Ovary (tissue), 9 donors: ENCODE results near the gene LEMD2. TPM values are rescaled to one million over a fixed set of nuclear protein-coding genes. Genes with fewer than 3 reads are reported as not detected.

Experiments used
- DNase-seq, 5 donors: peaks; one replicate each; pipeline ENCODE4 v3.0.0-alpha.2; 2019 to 2020
- H3K27ac ChIP-seq, 2 donors: fragments of 200-600 bp; one replicate each; pipeline versions ENCODE4 v1.5.1 to v1.8.0; 2019 to 2022
- H3K27me3 ChIP-seq: fragments of 200-600 bp; one replicate; pipeline ENCODE4 v1.8.0; 2022
- H3K36me3 ChIP-seq: fragments of 200-600 bp; sonication (generic); one replicate; pipeline ENCODE4 v1.5.1; 2019
- H3K4me1 ChIP-seq: one replicate; pipeline ENCODE4 v1.8.1; 2013; ENCODE audit warnings: mild to moderate bottlenecking, moderate library complexity; ENCODE audit not compliant: insufficient read depth
- H3K4me3 ChIP-seq: fragments of 200-600 bp; sonication (generic); one replicate; pipeline ENCODE4 v1.5.1; 2017
- H3K9me3 ChIP-seq, 2 donors: fragments of 200-600 bp in 1 of 2; sonication (generic) in 1 of 2; one replicate each; pipeline versions ENCODE4 v1.5.1 to v1.8.1; 2013 to 2019; ENCODE audit warnings: mild to moderate bottlenecking in 1 of 2, moderate library complexity in 1 of 2
- EP300 ChIP-seq: sonication (generic); formaldehyde crosslinking; IDR thresholded peaks from one replicate; pipeline ENCODE4 v1.6.1; 2017; ENCODE audit warnings: antibody characterized with exemption
- POLR2A ChIP-seq: fragments of 450-650 bp; IDR thresholded peaks from one replicate; pipeline ENCODE4 v1.6.1; 2017; ENCODE audit warnings: antibody characterized with exemption, mild to moderate bottlenecking, moderate library complexity
- WGBS, 3 donors: extraction: QIAGEN DNeasy Blood & Tissue Kit in 1 of 3; methylation state at CpG; one replicate each; pipeline versions ENCODE4 v1.1.5 to v1.1.7; 2013 to 2017; 5-methylcytosine and 5-hydroxymethylcytosine counted together
- intact Hi-C, 4 donors: fragments of 100-400 bp; cut with DNase I; formaldehyde crosslinking; loops; one replicate each; pipeline versions ENCODE4 v1.11.0 to v1.15.1; 2022 to 2023
- polyA plus RNA-seq, 2 donors: library from polyadenylated mRNA; stranded (reverse); fragments of 200-250 nt in 1 of 2; fragments of 350-450 nt in 1 of 2; fragmentation: Illumina TruSeq in 1 of 2; extraction: RNeasy Lipid Tissue Mini Kit (QIAGEN cat#74804) in 1 of 2; gene quantifications; one replicate each; pipeline ENCODE4 v1.2.3, GENCODE V29; 2013 to 2014
- total RNA-seq, 7 donors: library from RNA; depleted of rRNA in 2 of 7; stranded (reverse); fragments of >200 nt in 2 of 7; fragmentation: NEBNext Ultra II Directional in 3 of 7; extraction: Animal tissue kit (Norgen Biotek cat#: 25700) in 3 of 7; gene quantifications; one replicate each; pipeline versions ENCODE4 v1.1.0 to v1.2.4, GENCODE V29; 2016 to 2023
- TF ChIP-seq, protein P1 (sequence below), 3 donors: fragments of 450-650 bp in 2 of 3; fragments of 200-600 bp in 1 of 3; IDR thresholded peaks; one replicate each; pipeline versions ENCODE4 v1.5.1 to v1.8.0; 2016 to 2022; ENCODE audit warnings: antibody characterized with exemption in 3 of 3, mild to moderate bottlenecking in 1 of 3
- donor health status: DM: no; HTN: no; CAD: no; lungs with moderate emphysema.
- donor health status: DM: no; HTN: no; CAD: no.
- donor health status: Bipolar disorder and iron deficiency.
- donor health status: DM: yes; HTN: yes; CAD: no.
- donor health status: DM: no; HTN: no; CAD: no.
- donor health status: DM: yes; HTN: yes; CAD: no.

The LEMD2 gene
- total and polyA plus RNA-seq, 9 donors: 41.7 to 66.8 (median 56.7) TPM

DNA sequence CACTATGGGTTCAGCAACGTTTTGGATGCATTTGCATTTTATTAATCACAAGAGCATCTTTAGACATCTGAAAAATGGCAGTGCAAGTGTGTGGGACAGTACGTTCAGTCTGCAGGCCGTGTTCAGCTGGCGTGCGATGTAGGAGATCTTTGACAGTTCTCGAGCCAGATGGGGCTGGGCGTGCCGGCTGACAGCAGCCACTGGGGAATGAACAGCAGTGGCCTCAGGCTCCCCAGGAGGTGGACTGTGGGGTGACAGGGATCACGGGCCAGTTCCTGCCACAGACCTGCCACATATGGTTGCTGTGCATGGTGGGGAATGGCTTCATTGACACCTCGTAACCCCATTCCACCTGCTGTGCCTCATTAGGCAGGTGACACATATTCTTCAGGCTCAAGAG, 31.3 kb upstream of the LEMD2 start:
- DNase-seq: no peak
- TF ChIP-seq, protein P1, sequence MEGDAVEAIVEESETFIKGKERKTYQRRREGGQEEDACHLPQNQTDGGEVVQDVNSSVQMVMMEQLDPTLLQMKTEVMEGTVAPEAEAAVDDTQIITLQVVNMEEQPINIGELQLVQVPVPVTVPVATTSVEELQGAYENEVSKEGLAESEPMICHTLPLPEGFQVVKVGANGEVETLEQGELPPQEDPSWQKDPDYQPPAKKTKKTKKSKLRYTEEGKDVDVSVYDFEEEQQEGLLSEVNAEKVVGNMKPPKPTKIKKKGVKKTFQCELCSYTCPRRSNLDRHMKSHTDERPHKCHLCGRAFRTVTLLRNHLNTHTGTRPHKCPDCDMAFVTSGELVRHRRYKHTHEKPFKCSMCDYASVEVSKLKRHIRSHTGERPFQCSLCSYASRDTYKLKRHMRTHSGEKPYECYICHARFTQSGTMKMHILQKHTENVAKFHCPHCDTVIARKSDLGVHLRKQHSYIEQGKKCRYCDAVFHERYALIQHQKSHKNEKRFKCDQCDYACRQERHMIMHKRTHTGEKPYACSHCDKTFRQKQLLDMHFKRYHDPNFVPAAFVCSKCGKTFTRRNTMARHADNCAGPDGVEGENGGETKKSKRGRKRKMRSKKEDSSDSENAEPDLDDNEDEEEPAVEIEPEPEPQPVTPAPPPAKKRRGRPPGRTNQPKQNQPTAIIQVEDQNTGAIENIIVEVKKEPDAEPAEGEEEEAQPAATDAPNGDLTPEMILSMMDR (IDR thresholded peaks at IDR 0.05): no peak
- TF ChIP-seq EP300 (no peak), POLR2A (no peak)
- Histone ChIP-seq H3K27ac (no peak overlapping the region), H3K4me1 (peaks cover 3% of the 10 kb centered on the region), H3K4me3 (no peak overlapping the region), H3K27me3 (no peaks in the 10 kb centered on the region), H3K9me3 (no peaks in the 10 kb centered on the region), H3K36me3 (no peaks in the 10 kb centered on the region)
- 60 to 66% (median 65%) methylated on average over 10 of the region's 10 CpGs for WGBS, 3 donors
- intact Hi-C loops: no loop called here

DNA sequence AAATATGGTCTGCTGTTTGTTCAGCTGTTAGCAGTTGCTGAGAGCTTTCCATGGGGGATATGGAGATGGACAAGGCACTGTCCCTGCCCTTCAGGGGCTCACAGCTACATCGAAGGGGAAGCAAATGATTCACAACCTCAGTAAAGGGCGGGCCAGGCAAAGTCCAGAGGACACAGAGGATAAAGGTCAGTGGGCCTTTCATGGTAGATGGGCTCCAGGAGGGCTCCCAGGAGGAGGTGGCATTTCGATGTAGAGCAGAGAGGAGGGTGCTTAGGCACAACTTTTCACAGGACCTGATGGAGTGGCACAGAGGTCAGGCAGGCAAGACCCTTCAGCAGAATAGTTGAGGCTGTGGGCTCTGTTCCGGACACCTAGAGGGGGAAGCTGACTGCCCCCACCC, 30.1 kb upstream of the LEMD2 start:
- no peak overlapping the region for H3K4me3 ChIP-seq
- intact Hi-C loops: no loop called here
- no peaks in the 10 kb centered on the region for H3K36me3 ChIP-seq
- WGBS, 3 donors: 51 to 79% (median 71%) methylated on average over 4 of the region's 4 CpGs
- no peaks in the 10 kb centered on the region for H3K27me3 ChIP-seq
- H3K9me3 ChIP-seq: no peaks in the 10 kb centered on the region
- H3K27ac ChIP-seq: no peak overlapping the region
- TF ChIP-seq, protein P1 (IDR thresholded peaks at IDR 0.05): no peak
- TF ChIP-seq EP300 (no peak), POLR2A (no peak)
- H3K4me1 ChIP-seq: no peaks in the 10 kb centered on the region
- no peak for DNase-seq

DNA sequence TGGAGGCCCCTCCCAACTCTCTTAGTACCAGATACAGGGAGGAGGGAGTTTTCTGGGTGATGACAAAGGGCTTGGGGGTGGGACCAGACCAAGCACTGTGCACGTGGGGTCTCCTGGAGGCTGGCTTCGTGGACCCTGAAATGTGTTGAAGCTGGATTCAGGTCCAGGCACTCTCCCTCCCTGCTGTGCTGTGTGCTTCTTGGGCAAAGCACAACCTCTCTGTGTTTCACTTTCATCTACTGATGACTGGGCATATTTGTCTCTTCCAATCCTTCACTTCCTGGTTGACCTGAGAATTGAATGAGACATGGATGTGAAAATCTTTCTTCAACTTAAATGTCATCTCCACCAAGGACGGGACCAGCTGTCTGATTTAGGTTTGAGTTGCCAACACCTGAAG, 29.4 kb upstream of the LEMD2 start:
- 61 to 78% (median 75%) methylated on average over 3 of the region's 3 CpGs for WGBS, 3 donors

DNA sequence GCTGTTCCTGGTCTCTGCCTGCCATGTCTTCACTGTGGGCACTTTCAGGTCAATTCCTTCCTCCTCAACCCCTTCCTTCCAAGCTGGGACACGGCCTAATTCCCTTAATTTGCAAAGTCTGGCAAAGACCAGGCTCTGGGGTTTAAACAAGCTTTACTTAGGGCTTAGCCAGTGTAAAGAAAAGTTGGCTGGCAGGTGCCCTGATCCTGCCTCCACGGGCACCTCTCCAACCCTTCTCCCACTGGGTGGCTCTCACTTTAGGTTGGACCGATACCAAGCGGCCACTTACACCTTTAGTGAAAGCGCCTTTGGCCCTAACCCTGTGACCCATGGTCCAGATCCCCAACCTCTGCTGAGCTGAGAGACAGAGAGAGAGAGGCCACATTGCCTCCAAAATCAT, 28.6 kb upstream of the LEMD2 start:
- no peak for DNase-seq
- TF ChIP-seq, protein P1 (IDR thresholded peaks at IDR 0.05): no peak
- TF ChIP-seq POLR2A (no peak), EP300 (no peak)
- Histone ChIP-seq H3K36me3 (no peaks in the 10 kb centered on the region), H3K4me3 (no peak overlapping the region), H3K27me3 (no peaks in the 10 kb centered on the region), H3K27ac (no peak overlapping the region), H3K4me1 (no peaks in the 10 kb centered on the region), H3K9me3 (no peaks in the 10 kb centered on the region)
- intact Hi-C loops: no loop called here
- WGBS, 3 donors: 68 to 83% (median 75%) methylated on average over 5 of the region's 5 CpGs

More for the DNA sequence above, 29.4 kb upstream of the LEMD2 start:
- intact Hi-C loops: no loop called here
- DNase-seq: no peak
- TF ChIP-seq EP300: no peak
- TF ChIP-seq, protein P1 (IDR thresholded peaks at IDR 0.05): no peak
- TF ChIP-seq POLR2A: no peak
- Histone ChIP-seq H3K27ac (no peak overlapping the region), H3K27me3 (no peaks in the 10 kb centered on the region), H3K9me3 (no peaks in the 10 kb centered on the region), H3K4me1 (no peaks in the 10 kb centered on the region), H3K36me3 (no peaks in the 10 kb centered on the region), H3K4me3 (no peak overlapping the region)
